Measurements from ENCODE around the gene SEMA4D.
A peak's percentile ranks its signal among the peaks of the same experiment; 100 is the strongest.

The SEMA4D gene

GRCh38 chr9:89441655-89441970, 56.3 kb downstream of the SEMA4D start:
- TF ChIP-seq TCF12 (IDR thresholded peaks at IDR 0.05; ENCODE audit: low read depth) (no peak), TAF1 (IDR thresholded peaks at IDR 0.05; ENCODE audit: low read depth) (no peak), YY1 (IDR thresholded peaks at IDR 0.05; ENCODE audit: low read depth) (no peak), CREB1 (IDR thresholded peaks at IDR 0.05; ENCODE audit: low read depth) (no peak), USF1 (IDR thresholded peaks at IDR 0.05) (no peak), REST (IDR thresholded peaks at IDR 0.05; ENCODE audit: low read depth) (no peak), FOXM1 (IDR thresholded peaks at IDR 0.05; ENCODE audit: borderline replicate concordance, low read depth) (no peak), CEBPB (IDR thresholded peaks at IDR 0.05) (no peak), RAD21 (IDR thresholded peaks at IDR 0.05; ENCODE audit: low read depth) (no peak), EGR1 (IDR thresholded peaks at IDR 0.05) (no peak), TEAD4 (IDR thresholded peaks at IDR 0.05) (no peak), EP300 (IDR thresholded peaks at IDR 0.05; ENCODE audit: borderline replicate concordance) (no peak), NFIC (IDR thresholded peaks at IDR 0.05) (no peak), ZBTB7A (IDR thresholded peaks at IDR 0.05; ENCODE audit: low read depth) (no peak)
- TF ChIP-seq, protein P1, sequence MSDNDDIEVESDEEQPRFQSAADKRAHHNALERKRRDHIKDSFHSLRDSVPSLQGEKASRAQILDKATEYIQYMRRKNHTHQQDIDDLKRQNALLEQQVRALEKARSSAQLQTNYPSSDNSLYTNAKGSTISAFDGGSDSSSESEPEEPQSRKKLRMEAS (IDR thresholded peaks at IDR 0.05), result no peak

DNA sequence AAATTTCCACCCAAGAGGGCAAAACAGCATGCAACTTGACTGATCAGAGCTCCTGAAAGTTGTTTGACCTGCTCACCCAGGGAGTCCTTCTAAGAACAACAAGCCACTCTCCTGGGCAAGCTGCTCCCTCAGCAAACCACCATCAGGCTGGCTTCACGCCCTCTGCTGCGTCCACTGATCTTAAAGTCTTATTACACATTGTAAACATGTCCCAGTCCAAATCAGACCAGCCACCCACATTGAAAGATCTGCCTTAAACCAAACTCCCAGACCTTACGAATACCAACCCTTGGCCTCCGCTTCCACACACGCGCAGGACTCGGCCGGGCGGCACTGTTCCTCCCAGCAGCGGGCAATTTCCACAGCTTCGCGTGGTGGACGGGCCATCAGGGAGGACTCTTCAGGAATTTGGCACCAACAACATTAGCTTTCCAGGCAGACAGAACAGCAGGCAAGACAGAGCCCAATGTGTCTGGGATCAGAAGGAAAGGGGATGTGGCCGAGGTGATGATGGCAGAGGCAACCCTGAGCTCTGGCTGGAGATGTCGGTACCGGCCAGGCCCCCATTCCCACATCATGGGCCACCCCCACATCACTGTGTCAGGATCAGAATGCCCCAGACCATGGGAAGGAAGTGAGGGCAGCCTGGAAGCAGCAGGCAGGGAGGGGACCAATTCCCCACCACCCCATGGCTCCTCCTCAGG, 56.8 kb downstream of the SEMA4D start:
- TF ChIP-seq, protein P1 (IDR thresholded peaks at IDR 0.05), result 0 out of 2 replicates have a peak, but pooled peaks have one; percentile 5
- no peak for TF ChIP-seq FOXM1 (IDR thresholded peaks at IDR 0.05; ENCODE audit: borderline replicate concordance, low read depth)

DNA sequence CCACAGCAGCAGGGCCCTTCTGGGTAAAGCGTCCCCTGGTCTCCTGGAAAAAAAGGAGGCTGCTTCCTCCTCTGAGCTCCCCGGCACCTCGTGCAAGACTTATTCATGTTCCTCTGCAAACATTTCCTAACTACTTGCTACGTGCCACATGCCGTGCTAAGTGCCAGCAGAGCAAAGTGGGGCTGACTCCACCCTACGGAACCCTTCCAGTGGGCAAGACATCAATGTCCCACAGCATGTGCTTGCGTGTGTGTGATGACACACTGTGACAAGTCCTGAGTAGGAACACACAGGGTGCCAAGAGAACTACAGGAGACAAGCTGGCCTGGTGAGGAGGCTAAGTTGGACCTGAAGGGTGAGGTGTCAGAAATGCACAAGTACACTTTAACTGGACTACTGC, 57.4 kb downstream of the SEMA4D start:
- TF ChIP-seq, protein P1 (IDR thresholded peaks at IDR 0.05), result peak; percentile 30
- TF ChIP-seq CEBPB (IDR thresholded peaks at IDR 0.05), result no peak

- TF ChIP-seq ZBTB7A (IDR thresholded peaks at IDR 0.05; ENCODE audit: low read depth) (no peak), NFIC (IDR thresholded peaks at IDR 0.05) (no peak), CEBPB (IDR thresholded peaks at IDR 0.05) (no peak), USF1 (IDR thresholded peaks at IDR 0.05) (no peak), REST (IDR thresholded peaks at IDR 0.05; ENCODE audit: low read depth) (no peak), EGR1 (IDR thresholded peaks at IDR 0.05) (no peak), RAD21 (IDR thresholded peaks at IDR 0.05; ENCODE audit: low read depth) (no peak), CREB1 (IDR thresholded peaks at IDR 0.05; ENCODE audit: low read depth) (no peak), TEAD4 (IDR thresholded peaks at IDR 0.05) (no peak), TCF12 (IDR thresholded peaks at IDR 0.05; ENCODE audit: low read depth) (no peak), FOXM1 (IDR thresholded peaks at IDR 0.05; ENCODE audit: borderline replicate concordance, low read depth) (no peak), EP300 (IDR thresholded peaks at IDR 0.05; ENCODE audit: borderline replicate concordance) (no peak), YY1 (IDR thresholded peaks at IDR 0.05; ENCODE audit: low read depth) (no peak), TAF1 (IDR thresholded peaks at IDR 0.05; ENCODE audit: low read depth) (no peak)
- TF ChIP-seq, protein P1 (IDR thresholded peaks at IDR 0.05), result no peak
Observed at GRCh38 chr9:89440046-89440445, 57.9 kb downstream of the SEMA4D start.

GRCh38 chr9:89439571-89439970, 58.3 kb downstream of the SEMA4D start:
- TF ChIP-seq CREB1 (IDR thresholded peaks at IDR 0.05; ENCODE audit: low read depth) (no peak), TEAD4 (IDR thresholded peaks at IDR 0.05) (no peak), RAD21 (IDR thresholded peaks at IDR 0.05; ENCODE audit: low read depth) (no peak), EP300 (IDR thresholded peaks at IDR 0.05; ENCODE audit: borderline replicate concordance) (no peak), TCF12 (IDR thresholded peaks at IDR 0.05; ENCODE audit: low read depth) (no peak), EGR1 (IDR thresholded peaks at IDR 0.05) (no peak), USF1 (IDR thresholded peaks at IDR 0.05) (no peak), REST (IDR thresholded peaks at IDR 0.05; ENCODE audit: low read depth) (no peak)
- TF ChIP-seq, protein P1 (IDR thresholded peaks at IDR 0.05), result no peak

Data from Ishikawa (cell line).